GM12801 (cell line): Measurements from ENCODE around the gene EVI2A.

Experiments used
- CTCF ChIP-seq: IDR thresholded peaks from one replicate; pipeline ENCODE4 v1.5.1; 2011; ENCODE audit warnings: control low read depth; ENCODE audit not compliant: insufficient read length; ENCODE audit errors: extremely low read depth

Gene EVI2A

GRCh38 chr17:31310886-31311285 is 10.5 kb downstream of the EVI2A start:
- TF ChIP-seq CTCF, result no peak

GRCh38 chr17:31310260-31310659 is 11.2 kb downstream of the EVI2A start:
- TF ChIP-seq CTCF, result no peak

- TF ChIP-seq CTCF, result no peak
Measured at GRCh38 chr17:31309556-31309955, 11.9 kb downstream of the EVI2A start.

GRCh38 chr17:31308372-31309334 is 12.8 kb downstream of the EVI2A start:
- no peak for TF ChIP-seq CTCF

GRCh38 chr17:31307640-31308039 is 13.8 kb downstream of the EVI2A start:
- TF ChIP-seq CTCF, result no peak

GRCh38 chr17:31299624-31300023 is 21.8 kb downstream of the EVI2A start:
- TF ChIP-seq CTCF, result no peak

GRCh38 chr17:31297090-31297489 is 24.3 kb downstream of the EVI2A start, which contains the start of gene OMG:
Gene OMG (minus strand): TSS chr17:31297239. CDS start chr17:31296331, 908 bp downstream.
- no peak for TF ChIP-seq CTCF
